GM12878 (cell line): ENCODE measurements around the gene ERG. TPM values are rescaled to one million over a fixed set of nuclear protein-coding genes. Genes with fewer than 3 reads are reported as not detected.

Experiments used
- ATAC-seq: fragments of 200-7000 bp; cut with Tn5 transposase; 3 replicates; pipeline ENCODE4 v1.9.1; 2020; ENCODE audit warnings: mild to moderate bottlenecking, moderate library complexity
- BruUV-seq: library from RNA; stranded (reverse); fragments of 400-500 nt; replicated peaks from 2 replicates; lab custom pipeline; 2021; lab: Mats Ljungman, UMichigan
- CTCF ChIA-PET: fragments of 300-600 bp; sonication (Branson Sonifier 250); formaldehyde crosslinking; extraction: SDS; loops from one replicate; lab custom pipeline; 2021; ENCODE audit warnings: inconsistent platforms; lab: Yijun Ruan, JAX
- POLR2A ChIA-PET: fragments of 350-600 bp; formaldehyde crosslinking; extraction: SDS; loops from one replicate; lab custom pipeline; 2021; ENCODE audit warnings: inconsistent platforms; lab: Charles Lee
- RAD21 ChIA-PET: fragments of 300-600 bp; sonication (Branson Sonifier 250); formaldehyde crosslinking; loops from one replicate; lab custom pipeline; 2023; ENCODE audit warnings: antibody characterized with exemption; ENCODE audit not compliant: unreplicated experiment; lab: Charles Lee
- SMC1A ChIA-PET: fragments of 300-600 bp; sonication (Branson Sonifier 250); formaldehyde crosslinking; loops from one replicate; lab custom pipeline; 2023; ENCODE audit not compliant: unreplicated experiment, uncharacterized antibody; lab: Charles Lee
- DNase-seq: peaks from one replicate; pipeline ENCODE4 v3.0.0-alpha.2; 2011; ENCODE audit warnings: low read depth, low spot score
- FAIRE-seq: peaks from 3 replicates; lab custom pipeline; 2011; peaks lifted over from hg19 to GRCh38; lab: Jason Lieb, UNC
- H2AFZ ChIP-seq: 2 replicates; pipeline ENCODE4 v1.6.0; 2011; ENCODE audit warnings: low read depth, low read length, control low read depth; ENCODE audit not compliant: control insufficient read depth
- H3K27ac ChIP-seq: 2 replicates; pipeline ENCODE4 v1.5.1; 2011; ENCODE audit warnings: control low read depth; ENCODE audit not compliant: control insufficient read depth, insufficient read depth
- H3K27me3 ChIP-seq, 2 experiments: replicated peaks in 1 of 2; 2 replicates each; pipeline versions ENCODE4 v1.6.0 to v1.6.1; 2011; ENCODE audit warnings: low read length in 1 of 2; ENCODE audit not compliant: control insufficient read depth in 2 of 2, insufficient read depth in 2 of 2
- H3K36me3 ChIP-seq, 2 experiments: 2 replicates each; pipeline ENCODE4 v1.5.1; 2011; ENCODE audit warnings: low read length in 1 of 2; ENCODE audit not compliant: control insufficient read depth in 2 of 2, insufficient read depth in 2 of 2
- H3K4me1 ChIP-seq: 2 replicates; pipeline ENCODE4 v1.6.1; 2011; ENCODE audit warnings: mild to moderate bottlenecking, low read length, moderate library complexity, mixed read lengths; ENCODE audit not compliant: control insufficient read depth, insufficient read depth
- H3K4me2 ChIP-seq: 2 replicates; pipeline ENCODE4 v1.6.0; 2011; ENCODE audit warnings: control low read depth; ENCODE audit not compliant: control insufficient read depth, insufficient read depth
- H3K4me3 ChIP-seq: fragments of 200-600 bp; sonication (generic); 2 replicates; pipeline ENCODE4 v1.5.1; 2016
- H3K79me2 ChIP-seq: 2 replicates; pipeline ENCODE4 v1.6.0; 2011; ENCODE audit warnings: low read length; ENCODE audit not compliant: control insufficient read depth, insufficient read depth
- H3K9ac ChIP-seq: 2 replicates; pipeline ENCODE4 v1.8.0; 2011; ENCODE audit warnings: low read length, control low read depth, mixed read lengths; ENCODE audit not compliant: control insufficient read depth, insufficient read depth
- H3K9me3 ChIP-seq: replicated peaks from 3 replicates; pipeline ENCODE4 v1.5.1; 2011; ENCODE audit warnings: mild to moderate bottlenecking, low read length; ENCODE audit not compliant: control insufficient read depth, insufficient read depth
- H4K20me1 ChIP-seq: 2 replicates; pipeline ENCODE4 v1.6.0; 2011; ENCODE audit not compliant: control insufficient read depth, insufficient read depth
- CEBPB ChIP-seq, 2 experiments: fragments of 150-350 bp in 1 of 2; IDR thresholded peaks; 2 replicates each; pipeline ENCODE4 v1.6.1; 2012 to 2014; ENCODE audit warnings: low read depth in 2 of 2, low read length in 2 of 2, borderline replicate concordance in 1 of 2, inconsistent platforms in 1 of 2
- DPF2 ChIP-seq: fragments of 450-650 bp; IDR thresholded peaks from 2 replicates; pipeline ENCODE4 v1.6.1; 2017; ENCODE audit warnings: mild to moderate bottlenecking
- EGR1 ChIP-seq, 2 experiments: IDR thresholded peaks; 1 replicate in 1 of 2; 2 replicates in 1 of 2; pipeline ENCODE4 v1.6.1; 2011 to 2012; ENCODE audit warnings: low read depth in 2 of 2, low read length in 2 of 2, borderline replicate concordance in 1 of 2, mild to moderate bottlenecking in 1 of 2, moderate library complexity in 1 of 2
- HCFC1 ChIP-seq: fragments of 150-350 bp; IDR thresholded peaks from 2 replicates; pipeline ENCODE4 v1.6.1; 2014; ENCODE audit warnings: low read length
- JUNB ChIP-seq: IDR thresholded peaks from 2 replicates; pipeline ENCODE4 v1.6.1; 2016; ENCODE audit warnings: antibody characterized with exemption, mild to moderate bottlenecking
- PAX8 ChIP-seq: fragments of 450-650 bp; IDR thresholded peaks from 2 replicates; pipeline ENCODE4 v1.6.1; 2017; ENCODE audit warnings: mild to moderate bottlenecking, moderate library complexity
- POLR2A ChIP-seq: IDR thresholded peaks from 2 replicates; pipeline ENCODE4 v1.6.1; 2011; ENCODE audit warnings: low read depth, mild to moderate bottlenecking, low read length
- RELA ChIP-seq: fragments of 450-650 bp; IDR thresholded peaks from 2 replicates; pipeline ENCODE4 v1.8.0; 2014; ENCODE audit warnings: borderline replicate concordance; ENCODE audit not compliant: partially characterized antibody
- SREBF2 ChIP-seq: IDR thresholded peaks from 2 replicates; pipeline ENCODE4 v1.6.1; 2012; ENCODE audit warnings: mild to moderate bottlenecking, low read length
- TARDBP ChIP-seq: IDR thresholded peaks from 2 replicates; pipeline ENCODE4 v1.6.1; 2016; ENCODE audit warnings: borderline replicate concordance
- TBL1XR1 ChIP-seq: IDR thresholded peaks from 2 replicates; pipeline ENCODE4 v1.6.1; 2012; ENCODE audit warnings: low read depth, low read length, improper control_type of control experiment
- TCF3 ChIP-seq: IDR thresholded peaks from 2 replicates; pipeline ENCODE4 v1.6.1; 2012; ENCODE audit warnings: low read depth, mild to moderate bottlenecking, low read length, borderline replicate concordance; ENCODE audit not compliant: insufficient read depth
- ZBTB11 ChIP-seq: fragments of 450-650 bp; formaldehyde crosslinking; IDR thresholded peaks from 2 replicates; pipeline ENCODE4 v1.5.0; 2022; ENCODE audit warnings: mild to moderate bottlenecking, missing genetic modification characterization
- WGBS: methylation state at CpG from one replicate; pipeline ENCODE4 v1.1.6; 2016; ENCODE audit warnings: low lambda C conversion rate; ENCODE audit not compliant: insufficient replicate concordance, insufficient coverage; ENCODE audit errors: missing lambda C conversion rate; 5-methylcytosine and 5-hydroxymethylcytosine counted together
- in situ Hi-C: fragments of 300-500 bp; cut with MboI; formaldehyde crosslinking; loops from 9 replicates; pipeline ENCODE4 v1.14.3; 2018; ENCODE audit warnings: mixed read lengths
- intact Hi-C: fragments of 100-400 bp; cut with micrococcal nuclease; formaldehyde crosslinking; loops from one replicate; pipeline ENCODE4 v1.14.2; 2022; ENCODE audit not compliant: unreplicated experiment
- polyA plus RNA-seq, 11 experiments: library from polyadenylated mRNA; depleted of rRNA in 4 of 11; unstranded in 6 of 11; stranded (reverse) in 5 of 11; fragments of >200 nt; fragmentation: Nextera tagmentation in 4 of 11; fragmentation: Illumina TruSeq in 1 of 11; extraction: Ambion mirVana in 4 of 11; extraction: Trizol in 1 of 11; gene quantifications; 1 replicate in 1 of 11; 2 replicates in 10 of 11; pipeline versions ENCODE4 v1.2.1 to v1.2.3, GENCODE V29; 2011 to 2016; ENCODE audit warnings: inconsistent platforms in 2 of 11, missing spikeins in 2 of 11, low read depth in 1 of 11
- total RNA-seq, 4 experiments: library from RNA; depleted of rRNA in 3 of 4; stranded (reverse); fragments of >200 nt in 3 of 4; fragmentation: Illumina TruSeq in 1 of 4; extraction: Trizol in 1 of 4; gene quantifications; 2 replicates each; pipeline versions ENCODE4 v1.2.1 to v1.2.3, GENCODE V29; 2013 to 2021
- TF ChIP-seq, protein P1 (sequence below): IDR thresholded peaks from 2 replicates; pipeline ENCODE4 v1.6.1; 2012; ENCODE audit warnings: low read length, inconsistent platforms
- TF ChIP-seq, protein P2 (sequence below): fragments of 150-350 bp; IDR thresholded peaks from 2 replicates; pipeline ENCODE4 v1.6.1; 2014; ENCODE audit warnings: mild to moderate bottlenecking, low read depth, low read length

Gene ERG
- total and polyA plus RNA-seq, 10 of the 15 experiments (the other 5 are each of a cell fraction or from before 2014, with no cell fraction given), result not detected

DNA sequence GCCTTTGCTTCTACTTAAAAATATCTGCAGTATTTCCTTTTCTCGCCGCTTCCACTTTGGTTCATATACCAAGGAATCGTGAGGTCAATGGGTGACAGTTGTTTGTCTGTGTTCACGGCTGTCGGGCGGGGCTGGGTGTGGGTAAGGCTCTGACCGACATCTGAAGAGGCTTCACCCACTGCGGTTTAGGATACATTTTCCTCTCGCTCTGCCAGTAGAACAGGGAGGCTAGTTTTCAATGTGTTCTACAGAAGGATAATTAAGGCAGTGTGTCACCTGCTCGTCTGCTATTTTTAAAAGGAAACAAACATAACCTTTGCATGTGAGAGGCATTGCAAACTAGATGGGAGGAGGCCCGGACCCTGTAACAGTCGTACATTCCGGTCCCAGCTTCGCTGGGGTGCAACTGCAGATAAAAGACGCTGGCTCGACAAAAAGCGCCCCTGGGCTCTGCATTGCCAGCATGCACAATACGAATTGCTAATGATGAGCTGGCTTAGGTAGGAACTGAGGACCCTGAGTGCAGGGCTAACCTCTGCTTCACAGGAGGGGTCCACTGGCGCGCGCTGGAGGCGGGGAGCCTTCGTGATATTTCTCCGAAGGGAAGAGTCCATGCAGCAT lies 8.5 kb upstream of the ERG start:
- no peak for FAIRE-seq
- Histone ChIP-seq H3K4me1 (no peaks in the 10 kb centered on the region), H3K4me2 (no peak overlapping the region), H3K9me3 (no peaks in the 10 kb centered on the region), H3K27me3 (no peaks in the 10 kb centered on the region), H3K27ac (no peak overlapping the region), H3K79me2 (no peaks in the 10 kb centered on the region), H4K20me1 (no peaks in the 10 kb centered on the region), H3K9ac (no peak overlapping the region), H3K4me3 (no peak overlapping the region), H2AFZ (no peak overlapping the region), H3K36me3 (no peaks in the 10 kb centered on the region)
- no peak for TF ChIP-seq SREBF2
- TF ChIP-seq, protein P1, sequence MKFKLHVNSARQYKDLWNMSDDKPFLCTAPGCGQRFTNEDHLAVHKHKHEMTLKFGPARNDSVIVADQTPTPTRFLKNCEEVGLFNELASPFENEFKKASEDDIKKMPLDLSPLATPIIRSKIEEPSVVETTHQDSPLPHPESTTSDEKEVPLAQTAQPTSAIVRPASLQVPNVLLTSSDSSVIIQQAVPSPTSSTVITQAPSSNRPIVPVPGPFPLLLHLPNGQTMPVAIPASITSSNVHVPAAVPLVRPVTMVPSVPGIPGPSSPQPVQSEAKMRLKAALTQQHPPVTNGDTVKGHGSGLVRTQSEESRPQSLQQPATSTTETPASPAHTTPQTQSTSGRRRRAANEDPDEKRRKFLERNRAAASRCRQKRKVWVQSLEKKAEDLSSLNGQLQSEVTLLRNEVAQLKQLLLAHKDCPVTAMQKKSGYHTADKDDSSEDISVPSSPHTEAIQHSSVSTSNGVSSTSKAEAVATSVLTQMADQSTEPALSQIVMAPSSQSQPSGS, result no peak
- TF ChIP-seq, protein P2, sequence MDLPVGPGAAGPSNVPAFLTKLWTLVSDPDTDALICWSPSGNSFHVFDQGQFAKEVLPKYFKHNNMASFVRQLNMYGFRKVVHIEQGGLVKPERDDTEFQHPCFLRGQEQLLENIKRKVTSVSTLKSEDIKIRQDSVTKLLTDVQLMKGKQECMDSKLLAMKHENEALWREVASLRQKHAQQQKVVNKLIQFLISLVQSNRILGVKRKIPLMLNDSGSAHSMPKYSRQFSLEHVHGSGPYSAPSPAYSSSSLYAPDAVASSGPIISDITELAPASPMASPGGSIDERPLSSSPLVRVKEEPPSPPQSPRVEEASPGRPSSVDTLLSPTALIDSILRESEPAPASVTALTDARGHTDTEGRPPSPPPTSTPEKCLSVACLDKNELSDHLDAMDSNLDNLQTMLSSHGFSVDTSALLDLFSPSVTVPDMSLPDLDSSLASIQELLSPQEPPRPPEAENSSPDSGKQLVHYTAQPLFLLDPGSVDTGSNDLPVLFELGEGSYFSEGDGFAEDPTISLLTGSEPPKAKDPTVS, result no peak
- TF ChIP-seq JUNB, result no peak
- TF ChIP-seq PAX8, result no peak
- no peak for TF ChIP-seq EGR1 (IDR thresholded peaks at IDR 0.05; ENCODE audit: borderline replicate concordance in 1 of 2, low read depth in 2 of 2, low read length in 2 of 2)
- no peak for TF ChIP-seq RELA
- no peak for TF ChIP-seq CEBPB (IDR thresholded peaks at IDR 0.05; ENCODE audit: borderline replicate concordance in 1 of 2, low read depth in 2 of 2, low read length in 2 of 2)
- TF ChIP-seq DPF2, result no peak
- no peak for TF ChIP-seq ZBTB11 (CRISPR knock-in tag)
- TF ChIP-seq HCFC1, result no peak
- TF ChIP-seq TBL1XR1, result no peak
- TF ChIP-seq POLR2A, result no peak
- TF ChIP-seq TCF3, result no peak
- no peak for TF ChIP-seq TARDBP
- 37% methylated on average over 24 of the region's 24 CpGs for WGBS
- DNase-seq, result no peak
- no peak for ATAC-seq
- ChIA-PET POLR2A (no interaction called here), SMC1A (no interaction called here), RAD21 (no interaction called here), CTCF (no interaction called here)
- intact Hi-C loops (loop anchor here (5.0 to 10.0 kb wide), 2 partner anchors 198 to 631 kb away; no protein-coding TSS in a partner anchor), in situ Hi-C loops (loop anchor here (10.0 kb wide), 1 partner anchor 618 kb away; no protein-coding TSS in a partner anchor)
- no TSS peak for BruUV-seq
